SK-N-MC (cell line): ENCODE results near the gene ZC3H7A.
"Not testable (repeated sequence)": the region's sequence is repeated elsewhere in the genome, so short reads cannot be mapped to it uniquely, and the experiment has no call there.

ENCODE experiments used
- EZH2 ChIP-seq: fragments of 200-600 bp; sonication (generic); IDR thresholded peaks from one replicate; pipeline ENCODE4 v1.6.1; 2017; ENCODE audit warnings: antibody characterized with exemption
- POLR2AphosphoS5 ChIP-seq: IDR thresholded peaks from 2 replicates; pipeline ENCODE4 v1.6.1; 2012; ENCODE audit warnings: mild to moderate bottlenecking, low read depth, low read length, borderline replicate concordance

- TF ChIP-seq EZH2, POLR2AphosphoS5: not testable (repeated sequence)
Measured at GRCh38 chr16:11784980-11785599, 12.0 kb downstream of the ZC3H7A start.
